Spleen (tissue), 7 donors: ENCODE measurements around the gene PTX4.

Experiments used
- POLR2A ChIP-seq, 3 donors: fragments of 450-650 bp; IDR thresholded peaks; one replicate each; pipeline ENCODE4 v1.5.1; 2017; ENCODE audit warnings: antibody characterized with exemption in 3 of 3, mild to moderate bottlenecking in 1 of 3
- POLR2AphosphoS5 ChIP-seq, 3 donors: sonication (generic); formaldehyde crosslinking; IDR thresholded peaks; one replicate each; pipeline ENCODE4 v1.5.1; 2017; ENCODE audit warnings: antibody characterized with exemption in 3 of 3
- TF ChIP-seq, protein P1 (sequence below), 11 experiments: fragments of 200-600 bp in 7 of 11; fragments of 450-650 bp in 4 of 11; sonication (generic) in 4 of 11; IDR thresholded peaks in 8 of 11; conservative IDR thresholded peaks in 3 of 11; 1 replicate in 7 of 11; 2 replicates in 4 of 11; pipeline versions ENCODE4 v1.4.0 to v1.8.0; 2016 to 2021; ENCODE audit warnings: antibody characterized with exemption in 11 of 11, inconsistent platforms in 4 of 11, mild to moderate bottlenecking in 1 of 11
- donor health status: DM: no; HTN: no; CAD: no; lungs with moderate emphysema.
- donor health status: DM: no; HTN: no; CAD: no.
- donor health status: DM: no; HTN: no; CAD: no.

DNA sequence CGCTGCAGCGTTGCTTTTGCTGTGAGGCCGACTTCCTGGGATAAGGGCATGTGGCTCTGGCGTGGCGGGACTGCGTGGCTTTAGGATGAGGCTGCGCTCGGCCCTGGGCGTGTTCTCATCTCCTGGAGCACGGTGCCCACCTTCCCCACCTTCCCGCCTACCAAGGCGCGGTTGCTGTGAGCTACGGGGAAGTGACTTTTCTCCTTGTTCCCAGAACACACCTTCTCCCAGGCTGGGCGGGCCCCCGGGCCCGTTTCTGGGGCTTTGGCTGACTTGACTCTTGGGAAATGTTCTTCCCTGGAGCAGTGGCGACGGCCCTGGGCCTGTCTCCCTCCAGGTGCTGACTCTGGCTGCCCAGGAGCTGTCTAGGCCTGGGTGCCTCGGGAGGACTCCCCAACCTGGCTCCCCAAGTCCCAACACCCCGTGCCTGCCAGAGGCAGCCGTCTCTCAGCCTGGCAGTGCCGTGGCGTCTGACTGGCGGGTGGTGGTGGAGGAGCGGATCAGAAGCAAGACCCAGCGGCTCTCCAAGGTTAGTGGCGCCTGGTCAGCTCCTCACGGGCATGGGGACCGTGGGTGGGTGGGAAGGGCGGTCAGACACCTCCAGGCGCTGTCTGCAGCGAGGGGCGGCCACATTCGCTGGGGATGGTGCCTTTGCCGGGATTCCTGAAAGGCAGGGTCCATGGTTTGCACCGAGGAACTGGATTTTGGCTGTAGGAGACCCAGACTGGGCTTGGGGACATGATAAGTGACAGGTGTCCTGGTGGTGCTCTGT lies 16.5 kb upstream of the PTX4 start:
- TF ChIP-seq, protein P1, sequence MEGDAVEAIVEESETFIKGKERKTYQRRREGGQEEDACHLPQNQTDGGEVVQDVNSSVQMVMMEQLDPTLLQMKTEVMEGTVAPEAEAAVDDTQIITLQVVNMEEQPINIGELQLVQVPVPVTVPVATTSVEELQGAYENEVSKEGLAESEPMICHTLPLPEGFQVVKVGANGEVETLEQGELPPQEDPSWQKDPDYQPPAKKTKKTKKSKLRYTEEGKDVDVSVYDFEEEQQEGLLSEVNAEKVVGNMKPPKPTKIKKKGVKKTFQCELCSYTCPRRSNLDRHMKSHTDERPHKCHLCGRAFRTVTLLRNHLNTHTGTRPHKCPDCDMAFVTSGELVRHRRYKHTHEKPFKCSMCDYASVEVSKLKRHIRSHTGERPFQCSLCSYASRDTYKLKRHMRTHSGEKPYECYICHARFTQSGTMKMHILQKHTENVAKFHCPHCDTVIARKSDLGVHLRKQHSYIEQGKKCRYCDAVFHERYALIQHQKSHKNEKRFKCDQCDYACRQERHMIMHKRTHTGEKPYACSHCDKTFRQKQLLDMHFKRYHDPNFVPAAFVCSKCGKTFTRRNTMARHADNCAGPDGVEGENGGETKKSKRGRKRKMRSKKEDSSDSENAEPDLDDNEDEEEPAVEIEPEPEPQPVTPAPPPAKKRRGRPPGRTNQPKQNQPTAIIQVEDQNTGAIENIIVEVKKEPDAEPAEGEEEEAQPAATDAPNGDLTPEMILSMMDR (IDR thresholded peaks at IDR 0.05 in 8 of 11, conservative IDR thresholded peaks at IDR 0.05 in 3 of 11) = no peak
- no peak for TF ChIP-seq POLR2AphosphoS5 (IDR thresholded peaks at IDR 0.05)
- no peak for TF ChIP-seq POLR2A (IDR thresholded peaks at IDR 0.05)
